SKM-1 (cell line): ENCODE results near the gene APBA2.
"Not testable (repeated sequence)": the region's sequence is repeated elsewhere in the genome, so short reads cannot be mapped to it uniquely, and the experiment has no call there.

ENCODE experiments used
- DNase-seq: peaks from one replicate; lab custom pipeline; 2025; ENCODE audit not compliant: unreplicated experiment; lab: John Stamatoyannopoulos, UW

Gene APBA2

GRCh38 chr15:29142129-29142747 lies 256.5 kb downstream of the APBA2 start:
- no peak for DNase-seq

DNA sequence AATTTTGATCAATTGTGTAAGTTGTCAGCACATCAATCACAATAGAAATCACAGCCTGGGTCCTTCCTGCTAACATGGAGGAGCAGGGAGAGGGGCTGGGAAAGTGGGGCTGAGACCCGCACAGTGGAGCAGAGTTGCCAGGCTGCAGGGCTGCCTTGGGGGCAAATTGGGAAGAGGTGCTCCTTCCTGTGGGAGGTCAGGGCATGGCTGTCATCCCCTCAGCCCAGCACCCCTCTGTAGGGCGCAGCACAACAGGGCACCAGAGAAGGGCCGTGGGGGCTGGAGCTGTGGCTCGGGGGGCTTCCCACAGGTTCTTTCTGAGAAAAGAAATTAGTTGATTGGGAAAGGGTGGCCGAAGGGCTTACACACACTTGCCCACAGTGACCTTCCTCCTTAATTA lies 257.5 kb downstream of the APBA2 start:
- no peak for DNase-seq

- no peak for DNase-seq
These were observed 258.3 kb downstream of the APBA2 start for GRCh38 chr15:29143909-29144635.

DNA sequence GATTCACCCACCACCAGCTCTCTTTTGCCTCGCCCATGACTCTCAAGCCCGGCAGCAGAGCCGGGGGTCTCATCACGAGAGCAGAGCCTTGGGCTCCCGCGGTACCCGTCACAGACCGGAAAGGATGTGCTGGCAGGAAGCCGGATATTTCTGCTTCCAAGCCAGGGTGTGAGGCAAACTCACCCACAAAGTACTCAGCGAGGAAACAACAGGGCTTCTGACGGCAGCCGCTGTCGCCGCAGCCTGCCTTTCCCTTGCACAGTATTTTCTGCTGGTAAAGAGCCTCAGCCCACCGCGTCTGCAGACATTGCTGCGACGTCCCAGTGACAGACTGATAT lies 263.9 kb downstream of the APBA2 start:
- no peak for DNase-seq

- no peak for DNase-seq
These were observed 265.0 kb downstream of the APBA2 start for GRCh38 chr15:29150515-29151483.

- no peak for DNase-seq
These were observed 265.7 kb downstream of the APBA2 start for GRCh38 chr15:29151484-29151857.

DNA sequence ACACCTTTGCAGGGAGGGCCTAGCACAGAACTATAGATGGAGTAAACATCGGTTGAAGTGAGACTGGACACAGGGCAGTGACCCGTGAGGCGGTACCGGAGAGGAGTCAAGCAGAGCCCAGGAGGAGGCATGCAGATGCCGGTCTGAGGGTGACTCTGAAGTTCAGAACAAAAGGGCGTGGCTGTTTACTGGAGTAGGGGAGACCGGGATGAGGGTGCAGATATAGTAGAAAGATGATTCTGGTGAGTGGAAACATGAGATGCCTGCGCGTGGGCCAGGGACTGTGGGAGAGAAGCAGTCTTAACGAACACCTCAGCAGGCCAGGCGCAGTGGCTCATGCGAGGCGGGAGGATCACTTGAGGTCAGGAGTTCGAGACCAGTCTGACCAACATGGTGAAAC lies 270.7 kb downstream of the APBA2 start:
- DNase-seq: no peak

DNA sequence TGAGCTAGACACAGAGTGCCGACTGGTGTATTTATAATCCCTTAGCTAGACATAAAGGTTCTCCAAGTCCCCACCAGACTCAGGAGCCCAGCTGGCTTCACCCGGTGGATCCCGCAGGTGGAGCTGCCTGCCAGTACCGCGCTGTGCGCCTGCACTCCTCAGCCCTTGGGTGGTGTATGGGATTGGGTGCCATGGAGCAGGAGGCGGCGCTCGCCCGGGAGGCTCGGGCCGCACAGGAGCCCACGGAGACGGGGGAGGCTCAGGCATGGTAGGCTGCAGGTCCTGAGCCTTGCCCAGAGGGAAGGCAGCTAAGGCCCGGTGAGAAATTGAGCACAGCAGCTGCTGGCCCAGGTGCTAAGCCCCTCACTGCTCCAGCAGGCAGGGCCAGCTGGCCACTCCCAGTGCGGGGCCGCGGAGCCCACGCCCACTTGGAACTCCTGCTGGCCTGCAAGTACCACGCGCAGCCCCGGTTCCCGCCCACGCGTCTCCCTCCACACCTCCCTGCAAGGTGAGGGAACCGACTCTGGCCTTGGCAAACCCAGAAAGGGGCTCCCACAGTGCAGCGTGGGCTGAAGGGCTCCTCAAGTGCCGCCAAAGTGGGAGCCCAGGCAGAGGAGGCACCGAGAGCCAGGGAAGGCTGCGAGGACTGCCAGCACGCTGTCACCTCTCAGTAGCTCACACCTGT lies 274.1 kb downstream of the APBA2 start:
- DNase-seq: no peak

- no peak for DNase-seq
These were observed 276.6 kb downstream of the APBA2 start for GRCh38 chr15:29162411-29162810.

GRCh38 chr15:29167122-29167521 lies 281.3 kb downstream of the APBA2 start:
- not testable (repeated sequence) for DNase-seq
